ENCODE data around the gene BMP6. TPM values are rescaled to one million over a fixed set of nuclear protein-coding genes. Genes with fewer than 3 reads are reported as not detected.

Gene BMP6
- total RNA-seq, 1 donor, result 0.72 TPM

- no peak overlapping the region for H3K4me2 ChIP-seq (ENCODE audit: insufficient read depth, low read length)
- H3K27me3 ChIP-seq (ENCODE audit: insufficient read depth, low read length), result no peaks in the 10 kb centered on the region
- H3K4me3 ChIP-seq (ENCODE audit: insufficient read depth, low read length), result no peak overlapping the region
- H3K36me3 ChIP-seq (ENCODE audit: insufficient read depth, low read length), result no peaks in the 10 kb centered on the region
- no peak overlapping the region for H3K27ac ChIP-seq (ENCODE audit: low read depth, low read length)
- no peak for TF ChIP-seq CTCF (IDR thresholded peaks at IDR 0.05; ENCODE audit: extremely low read depth, low read depth, low read length)
- no peaks in the 10 kb centered on the region for H3K79me2 ChIP-seq (ENCODE audit: insufficient read depth, low read length)
- no peak for DNase-seq (ENCODE audit: insufficient read length, low spot score, missing footprints)
- no peaks in the 10 kb centered on the region for H4K20me1 ChIP-seq (ENCODE audit: insufficient read depth, low read length)
- peaks cover 21% of the 10 kb centered on the region for H3K4me1 ChIP-seq (ENCODE audit: insufficient read depth, low read length)
- H3K9me3 ChIP-seq (ENCODE audit: low read depth, low read length), result no peaks in the 10 kb centered on the region
- H2AFZ ChIP-seq (ENCODE audit: low read length), result peak overlapping the region; percentile 66
These were observed 24.6 kb upstream of the BMP6 start for GRCh38 chr6:7701212-7701834.

- H3K9me3 ChIP-seq (ENCODE audit: low read depth, low read length), result no peaks in the 10 kb centered on the region
- H3K36me3 ChIP-seq (ENCODE audit: insufficient read depth, low read length), result no peaks in the 10 kb centered on the region
- no peaks in the 10 kb centered on the region for H3K79me2 ChIP-seq (ENCODE audit: insufficient read depth, low read length)
- no peaks in the 10 kb centered on the region for H4K20me1 ChIP-seq (ENCODE audit: insufficient read depth, low read length)
- H3K27me3 ChIP-seq (ENCODE audit: insufficient read depth, low read length), result no peaks in the 10 kb centered on the region
- no peak overlapping the region for H3K27ac ChIP-seq (ENCODE audit: low read depth, low read length)
- no peak overlapping the region for H3K4me2 ChIP-seq (ENCODE audit: insufficient read depth, low read length)
- DNase-seq (ENCODE audit: insufficient read length, low spot score, missing footprints), result no peak
- no peak for TF ChIP-seq CTCF (IDR thresholded peaks at IDR 0.05; ENCODE audit: extremely low read depth, low read depth, low read length)
- peaks cover 21% of the 10 kb centered on the region for H3K4me1 ChIP-seq (ENCODE audit: insufficient read depth, low read length)
- H2AFZ ChIP-seq (ENCODE audit: low read length), result no peak overlapping the region
- no peak overlapping the region for H3K4me3 ChIP-seq (ENCODE audit: insufficient read depth, low read length)
These were observed 22.7 kb upstream of the BMP6 start for GRCh38 chr6:7703148-7703680.

DNA sequence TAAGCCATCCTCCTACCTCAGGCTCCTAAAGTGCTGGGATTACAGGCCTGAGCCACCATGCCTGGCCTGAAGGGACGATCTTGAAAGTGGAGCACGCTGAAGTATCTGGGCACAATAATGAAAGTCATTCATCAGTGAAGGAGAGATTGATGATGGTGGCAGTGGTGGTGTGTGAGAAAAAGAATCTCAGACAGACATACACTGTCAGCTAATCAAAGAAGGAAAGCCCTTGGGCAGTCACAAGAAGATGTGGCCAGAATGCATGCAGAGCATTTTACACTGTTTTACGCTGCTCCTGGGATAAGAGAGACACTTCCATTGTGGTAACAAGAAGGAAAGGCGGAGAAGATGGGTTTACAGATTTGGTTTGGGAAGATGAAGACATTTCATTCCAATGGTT, 20.4 kb upstream of the BMP6 start:
- Histone ChIP-seq H3K9me3 (ENCODE audit: low read depth, low read length) (no peaks in the 10 kb centered on the region), H3K79me2 (ENCODE audit: insufficient read depth, low read length) (no peaks in the 10 kb centered on the region), H3K27ac (ENCODE audit: low read depth, low read length) (no peak overlapping the region), H4K20me1 (ENCODE audit: insufficient read depth, low read length) (no peaks in the 10 kb centered on the region), H3K36me3 (ENCODE audit: insufficient read depth, low read length) (no peaks in the 10 kb centered on the region), H3K27me3 (ENCODE audit: insufficient read depth, low read length) (no peaks in the 10 kb centered on the region), H3K4me2 (ENCODE audit: insufficient read depth, low read length) (no peak overlapping the region), H3K4me3 (ENCODE audit: insufficient read depth, low read length) (no peak overlapping the region), H3K4me1 (ENCODE audit: insufficient read depth, low read length) (peaks cover 13% of the 10 kb centered on the region), H2AFZ (ENCODE audit: low read length) (no peak overlapping the region)
- TF ChIP-seq CTCF (IDR thresholded peaks at IDR 0.05; ENCODE audit: extremely low read depth, low read depth, low read length), result no peak
- DNase-seq (ENCODE audit: insufficient read length, low spot score, missing footprints), result no peak

DNA sequence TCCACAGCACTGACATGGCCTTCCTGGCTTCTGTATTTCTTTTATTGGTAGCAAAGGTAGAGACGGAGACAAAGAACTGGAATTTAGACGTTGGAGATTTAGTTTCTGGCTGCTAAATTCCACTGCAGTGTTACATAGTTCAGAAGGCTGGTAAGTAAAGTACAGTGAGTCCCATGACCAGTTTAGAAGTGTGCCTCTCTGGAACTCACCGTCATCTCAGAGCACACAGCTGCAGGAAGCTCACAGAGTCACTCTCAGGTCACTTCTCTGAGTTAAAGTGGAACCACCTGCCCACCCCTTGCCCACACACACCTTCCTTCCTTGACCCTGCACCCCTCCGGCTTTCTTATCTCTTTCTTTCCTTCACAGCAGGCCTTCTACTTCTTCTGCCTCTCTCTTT, 19.6 kb upstream of the BMP6 start:
- Histone ChIP-seq H3K9me3 (ENCODE audit: low read depth, low read length) (no peaks in the 10 kb centered on the region), H2AFZ (ENCODE audit: low read length) (no peak overlapping the region), H3K27ac (ENCODE audit: low read depth, low read length) (no peak overlapping the region), H3K27me3 (ENCODE audit: insufficient read depth, low read length) (no peaks in the 10 kb centered on the region), H3K4me1 (ENCODE audit: insufficient read depth, low read length) (peaks cover 13% of the 10 kb centered on the region), H3K4me2 (ENCODE audit: insufficient read depth, low read length) (no peak overlapping the region), H4K20me1 (ENCODE audit: insufficient read depth, low read length) (no peaks in the 10 kb centered on the region), H3K79me2 (ENCODE audit: insufficient read depth, low read length) (no peaks in the 10 kb centered on the region), H3K36me3 (ENCODE audit: insufficient read depth, low read length) (no peaks in the 10 kb centered on the region), H3K4me3 (ENCODE audit: insufficient read depth, low read length) (no peak overlapping the region)
- DNase-seq (ENCODE audit: insufficient read length, low spot score, missing footprints), result no peak
- no peak for TF ChIP-seq CTCF (IDR thresholded peaks at IDR 0.05; ENCODE audit: extremely low read depth, low read depth, low read length)

All from osteoblast (primary cell).